ENCODE data around the gene PALD1. TPM values are rescaled to one million over a fixed set of nuclear protein-coding genes. Genes with fewer than 3 reads are reported as not detected.

The PALD1 gene
- total and polyA plus RNA-seq, 8 donors = 10.1 to 34.5 (median 24.1) TPM

- Histone ChIP-seq H3K9me3 (no peaks in the 10 kb centered on the region), H3K4me1 (peaks cover 0 to 8% of the 10 kb centered on the region in 2 donors), H3K27me3 (no peaks in the 10 kb centered on the region), H3K4me3 (no peak overlapping the region), H3K27ac (no peak overlapping the region), H3K36me3 (no peaks in the 10 kb centered on the region)
- DNase-seq = no peak
- intact Hi-C loops (cut with DNase I) = no loop called here
- TF ChIP-seq CTCF (IDR thresholded peaks at IDR 0.05) = no peak
- no peak for ATAC-seq
Observed at GRCh38 chr10:70518695-70519094, 40.1 kb downstream of the PALD1 start.

GRCh38 chr10:70523057-70523456 lies 44.5 kb downstream of the PALD1 start:
- H3K27ac ChIP-seq = no peak overlapping the region
- no peak for TF ChIP-seq CTCF (IDR thresholded peaks at IDR 0.05)
- no peaks in the 10 kb centered on the region for H3K4me1 ChIP-seq
- DNase-seq = peak in 2 of 4 donors; percentile 81 to 93
- H3K36me3 ChIP-seq = no peaks in the 10 kb centered on the region
- intact Hi-C loops (cut with DNase I) = no loop called here
- no peaks in the 10 kb centered on the region for H3K27me3 ChIP-seq
- no peaks in the 10 kb centered on the region for H3K9me3 ChIP-seq
- no peak overlapping the region for H3K4me3 ChIP-seq
- ATAC-seq = no peak

- Histone ChIP-seq H3K4me1 (no peaks in the 10 kb centered on the region), H3K27ac (no peak overlapping the region), H3K27me3 (no peaks in the 10 kb centered on the region), H3K4me3 (no peak overlapping the region), H3K36me3 (no peaks in the 10 kb centered on the region), H3K9me3 (no peaks in the 10 kb centered on the region)
- no peak for TF ChIP-seq CTCF (IDR thresholded peaks at IDR 0.05)
- ATAC-seq (no peak), DNase-seq (no peak)
- intact Hi-C loops (cut with DNase I) = no loop called here
Observed at GRCh38 chr10:70523549-70523948, 45.0 kb downstream of the PALD1 start.

GRCh38 chr10:70528314-70528713 lies 49.7 kb downstream of the PALD1 start:
- H3K27me3 ChIP-seq = no peaks in the 10 kb centered on the region
- no peak for ATAC-seq
- DNase-seq = no peak
- H3K4me3 ChIP-seq = no peak overlapping the region
- intact Hi-C loops (cut with DNase I) = no loop called here
- no peaks in the 10 kb centered on the region for H3K4me1 ChIP-seq
- H3K27ac ChIP-seq = no peak overlapping the region
- H3K36me3 ChIP-seq = no peaks in the 10 kb centered on the region
- H3K9me3 ChIP-seq = no peaks in the 10 kb centered on the region
- TF ChIP-seq CTCF (IDR thresholded peaks at IDR 0.05) = no peak

GRCh38 chr10:70528741-70529362 lies 50.3 kb downstream of the PALD1 start:
- no peak overlapping the region for H3K4me3 ChIP-seq
- H3K4me1 ChIP-seq = no peaks in the 10 kb centered on the region
- ATAC-seq = peak; percentile 38
- no peak overlapping the region for H3K27ac ChIP-seq
- no peak for TF ChIP-seq CTCF (IDR thresholded peaks at IDR 0.05)
- H3K36me3 ChIP-seq = no peaks in the 10 kb centered on the region
- DNase-seq = no peak
- no peaks in the 10 kb centered on the region for H3K9me3 ChIP-seq
- intact Hi-C loops (cut with DNase I) = no loop called here
- H3K27me3 ChIP-seq = no peaks in the 10 kb centered on the region

Data from left lung (tissue), 10 donors.